Neuronal stem cell (in vitro differentiated cells): ENCODE measurements around the gene CLTCL1.

Experiments
- DNase-seq: peaks from one replicate; pipeline ENCODE4 v3.0.0-alpha.2; 2013; ENCODE audit warnings: low spot score
- H2AFZ ChIP-seq: one replicate; pipeline ENCODE4 v1.6.1; 2013; ENCODE audit warnings: mild to moderate bottlenecking, low read length, inconsistent platforms
- H2AK5ac ChIP-seq: 2 replicates; pipeline ENCODE4 v1.6.1; 2013; ENCODE audit warnings: low read depth, mild to moderate bottlenecking, inconsistent platforms, low read length, moderate library complexity, mixed read lengths
- H2BK120ac ChIP-seq: 2 replicates; pipeline ENCODE4 v1.6.1; 2013; ENCODE audit warnings: low read depth, mild to moderate bottlenecking, inconsistent platforms, low read length, moderate library complexity, mixed read lengths
- H2BK12ac ChIP-seq: one replicate; pipeline ENCODE4 v1.6.1; 2013; ENCODE audit warnings: low read length, inconsistent platforms
- H2BK15ac ChIP-seq: 2 replicates; pipeline ENCODE4 v1.6.1; 2013; ENCODE audit warnings: mild to moderate bottlenecking, low read length, inconsistent platforms, mixed read lengths
- H2BK5ac ChIP-seq: one replicate; pipeline ENCODE4 v1.6.1; 2013; ENCODE audit warnings: inconsistent platforms, mild to moderate bottlenecking, low read length, moderate library complexity
- H3K14ac ChIP-seq: one replicate; pipeline ENCODE4 v1.6.1; 2013; ENCODE audit warnings: low read length, inconsistent platforms
- H3K18ac ChIP-seq: 2 replicates; pipeline ENCODE4 v1.6.1; 2013; ENCODE audit warnings: low read length, inconsistent platforms
- H3K23ac ChIP-seq: 2 replicates; pipeline ENCODE4 v1.6.1; 2013; ENCODE audit warnings: low read depth, mild to moderate bottlenecking, mixed read lengths, low read length, inconsistent platforms; ENCODE audit not compliant: poor library complexity
- H3K27ac ChIP-seq: replicated peaks from 3 replicates; pipeline ENCODE4 v1.5.1; 2013; ENCODE audit warnings: low read length, inconsistent platforms
- H3K27me3 ChIP-seq, 3 experiments: 2 replicates each; pipeline ENCODE4 v1.6.1; 2013; ENCODE audit warnings: low read length in 3 of 3, mild to moderate bottlenecking in 2 of 3, inconsistent platforms in 1 of 3, low read depth in 1 of 3, mixed read lengths in 1 of 3, moderate library complexity in 1 of 3; ENCODE audit not compliant: control insufficient read depth in 3 of 3, insufficient read depth in 3 of 3
- H3K36me3 ChIP-seq, 2 donors: replicated peaks in 1 of 2; 2 replicates each; pipeline ENCODE4 v1.6.1; 2013; ENCODE audit warnings: low read length in 2 of 2; ENCODE audit not compliant: control insufficient read depth in 2 of 2, insufficient read depth in 2 of 2
- H3K4ac ChIP-seq: 2 replicates; pipeline ENCODE4 v1.6.1; 2013; ENCODE audit warnings: inconsistent platforms, mild to moderate bottlenecking, low read length, moderate library complexity
- H3K4me1 ChIP-seq, 2 donors: 1 replicate in 1 of 2; 2 replicates in 1 of 2; pipeline ENCODE4 v1.6.1; 2013; ENCODE audit warnings: low read length in 2 of 2, low read depth in 1 of 2; ENCODE audit not compliant: control insufficient read depth in 2 of 2, insufficient read depth in 1 of 2
- H3K4me2 ChIP-seq: one replicate; pipeline ENCODE4 v1.6.1; 2013; ENCODE audit warnings: mild to moderate bottlenecking, low read length, inconsistent platforms; ENCODE audit not compliant: insufficient read depth, poor library complexity, severe bottlenecking
- H3K4me3 ChIP-seq, 2 donors: 2 replicates each; pipeline ENCODE4 v1.5.1; 2013; ENCODE audit warnings: low read length in 2 of 2, mild to moderate bottlenecking in 2 of 2, inconsistent platforms in 1 of 2, moderate library complexity in 1 of 2
- H3K79me1 ChIP-seq: one replicate; pipeline ENCODE4 v1.6.1; 2013; ENCODE audit warnings: low read depth, mild to moderate bottlenecking, inconsistent platforms, low read length, moderate library complexity
- H3K9ac ChIP-seq: one replicate; pipeline ENCODE4 v1.6.1; 2013; ENCODE audit warnings: mild to moderate bottlenecking, low read depth, low read length, inconsistent platforms; ENCODE audit not compliant: poor library complexity
- H3K9me3 ChIP-seq, 2 donors: replicated peaks in 1 of 2; 2 replicates each; pipeline versions ENCODE3 to v1.6.1; 2013; ENCODE audit warnings: low read length in 2 of 2, mild to moderate bottlenecking in 2 of 2, inconsistent platforms in 1 of 2, low read depth in 1 of 2, mixed read lengths in 1 of 2, moderate library complexity in 1 of 2; ENCODE audit not compliant: control insufficient read depth in 2 of 2, insufficient read depth in 1 of 2
- H4K8ac ChIP-seq: one replicate; pipeline ENCODE4 v1.6.1; 2013; ENCODE audit warnings: low read depth, mild to moderate bottlenecking, inconsistent platforms, low read length, moderate library complexity
- H4K91ac ChIP-seq: one replicate; pipeline ENCODE4 v1.6.1; 2013; ENCODE audit warnings: low read length, low read depth, mild to moderate bottlenecking, inconsistent platforms; ENCODE audit not compliant: poor library complexity
- WGBS, 2 donors: extraction: QIAGEN DNeasy Blood & Tissue Kit; methylation state at CpG; one replicate each; pipeline ENCODE4 v1.1.7; 2013; ENCODE audit warnings: missing lambda C conversion rate in 2 of 2, mixed read lengths in 1 of 2; ENCODE audit not compliant: insufficient read length in 2 of 2, insufficient replicate concordance in 1 of 2; ENCODE audit errors: extremely low coverage in 2 of 2; 5-methylcytosine and 5-hydroxymethylcytosine counted together

Gene CLTCL1

DNA sequence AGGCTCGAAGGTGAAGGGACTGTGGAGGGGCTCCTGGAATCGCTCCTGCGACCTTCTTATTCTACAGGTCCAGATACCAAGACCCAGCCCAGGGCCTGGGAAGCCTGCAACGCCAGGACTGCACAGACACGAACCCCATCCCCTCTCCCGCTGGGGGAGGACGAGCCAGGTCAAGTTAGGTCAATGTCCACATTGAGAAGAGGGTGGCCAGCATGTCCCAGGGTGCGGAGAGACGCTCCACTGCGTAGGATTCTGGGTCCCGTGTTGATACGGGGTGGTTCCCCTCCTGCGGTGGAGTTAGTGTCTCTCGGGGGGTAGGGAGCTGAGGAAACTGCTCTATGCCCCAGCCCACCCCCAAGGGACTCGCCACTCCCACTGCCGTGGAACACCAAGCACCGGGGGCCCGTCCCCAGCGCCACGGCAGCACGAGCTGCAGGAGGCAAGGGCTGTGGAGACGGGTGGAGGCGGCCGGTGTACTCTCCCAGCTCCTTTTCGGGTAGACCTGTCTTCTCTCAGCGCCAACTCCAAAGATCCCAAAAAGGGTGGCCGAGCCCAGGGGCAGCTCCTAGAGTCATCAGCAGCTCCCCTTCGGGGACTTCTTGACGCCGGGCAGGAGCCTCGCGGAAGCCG is 143.0 kb downstream of the CLTCL1 start:
- no CpG with 5 or more reads among the region's 33 CpGs for WGBS, 2 donors
- peaks cover 3 to 4% of the 10 kb centered on the region in 2 donors for H3K4me1 ChIP-seq
- no peak overlapping the region for H2BK5ac ChIP-seq
- H2BK15ac ChIP-seq, result no peak overlapping the region
- DNase-seq, result no peak
- no peak overlapping the region for H3K18ac ChIP-seq
- H3K4me2 ChIP-seq, result no peak overlapping the region
- no peak overlapping the region for H3K4me3 ChIP-seq
- no peak overlapping the region for H2BK12ac ChIP-seq
- peak overlapping the region; percentile 98 for H3K23ac ChIP-seq
- H2AFZ ChIP-seq, result peak overlapping the region; percentile 74
- no peak overlapping the region for H2BK120ac ChIP-seq
- peaks cover 39 to 72% (median 71%) of the 10 kb centered on the region in 3 experiments for H3K27me3 ChIP-seq
- H4K8ac ChIP-seq, result no peak overlapping the region
- H3K79me1 ChIP-seq, result peaks cover 3% of the 10 kb centered on the region
- H2AK5ac ChIP-seq, result no peak overlapping the region
- peaks cover 8 to 9% of the 10 kb centered on the region in 2 donors for H3K9me3 ChIP-seq
- no peaks in the 10 kb centered on the region for H3K36me3 ChIP-seq
- no peak overlapping the region for H3K27ac ChIP-seq
- H4K91ac ChIP-seq, result no peak overlapping the region
- H3K4ac ChIP-seq, result no peak overlapping the region
- peak overlapping the region; percentile 63 for H3K14ac ChIP-seq
- peak overlapping the region; percentile 60 for H3K9ac ChIP-seq

DNA sequence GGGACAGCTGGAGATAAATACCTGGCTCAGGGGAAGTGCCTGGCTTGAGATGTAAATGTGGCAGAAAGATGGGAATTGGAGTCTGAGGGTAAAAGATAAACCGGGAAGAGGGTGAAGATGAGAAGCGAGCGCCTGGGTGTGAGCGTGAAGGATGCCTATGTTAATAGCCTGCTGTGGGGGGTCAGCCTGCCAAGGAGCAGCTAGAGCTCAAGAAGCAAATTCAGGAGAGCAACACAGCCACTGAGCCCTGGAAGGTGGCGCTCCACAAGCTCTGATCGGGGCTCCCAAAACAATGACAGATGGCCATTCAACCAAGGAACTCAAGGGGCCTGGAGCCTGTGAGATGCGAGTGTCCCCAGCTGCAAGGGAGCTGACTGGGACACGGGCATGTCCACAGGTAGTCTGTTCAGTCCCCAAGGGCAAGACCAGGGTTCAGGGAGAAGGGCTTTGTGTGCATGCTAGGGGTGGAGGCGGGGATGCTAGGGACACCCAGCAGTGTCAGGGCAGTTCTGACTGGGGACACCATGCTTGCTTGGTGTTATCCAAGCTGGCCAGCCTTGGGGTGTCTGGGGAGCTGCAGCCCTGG is 144.2 kb downstream of the CLTCL1 start:
- H2AK5ac ChIP-seq, result no peak overlapping the region
- no peak overlapping the region for H2BK120ac ChIP-seq
- no peak overlapping the region for H4K8ac ChIP-seq
- H4K91ac ChIP-seq, result no peak overlapping the region
- peaks cover 4 to 5% of the 10 kb centered on the region in 2 donors for H3K36me3 ChIP-seq
- H3K23ac ChIP-seq, result no peak overlapping the region
- H3K4ac ChIP-seq, result no peak overlapping the region
- H3K79me1 ChIP-seq, result peaks cover 3% of the 10 kb centered on the region
- H3K4me2 ChIP-seq, result no peak overlapping the region
- H3K4me1 ChIP-seq, result peaks cover 3 to 4% of the 10 kb centered on the region in 2 donors
- no peak overlapping the region for H3K18ac ChIP-seq
- peaks cover 39 to 63% (median 62%) of the 10 kb centered on the region in 3 experiments for H3K27me3 ChIP-seq
- no peak for DNase-seq
- no peak overlapping the region for H2AFZ ChIP-seq
- no peak overlapping the region for H3K14ac ChIP-seq
- H3K9ac ChIP-seq, result no peak overlapping the region
- H2BK15ac ChIP-seq, result peak overlapping the region; percentile 10
- H3K9me3 ChIP-seq, result peaks cover 8 to 9% of the 10 kb centered on the region in 2 donors
- peak overlapping the region in 1 of 2 donors; percentile 16 for H3K4me3 ChIP-seq
- no peak overlapping the region for H3K27ac ChIP-seq
- H2BK12ac ChIP-seq, result no peak overlapping the region
- no CpG with 5 or more reads among the region's 9 CpGs for WGBS, 2 donors
- H2BK5ac ChIP-seq, result no peak overlapping the region

DNA sequence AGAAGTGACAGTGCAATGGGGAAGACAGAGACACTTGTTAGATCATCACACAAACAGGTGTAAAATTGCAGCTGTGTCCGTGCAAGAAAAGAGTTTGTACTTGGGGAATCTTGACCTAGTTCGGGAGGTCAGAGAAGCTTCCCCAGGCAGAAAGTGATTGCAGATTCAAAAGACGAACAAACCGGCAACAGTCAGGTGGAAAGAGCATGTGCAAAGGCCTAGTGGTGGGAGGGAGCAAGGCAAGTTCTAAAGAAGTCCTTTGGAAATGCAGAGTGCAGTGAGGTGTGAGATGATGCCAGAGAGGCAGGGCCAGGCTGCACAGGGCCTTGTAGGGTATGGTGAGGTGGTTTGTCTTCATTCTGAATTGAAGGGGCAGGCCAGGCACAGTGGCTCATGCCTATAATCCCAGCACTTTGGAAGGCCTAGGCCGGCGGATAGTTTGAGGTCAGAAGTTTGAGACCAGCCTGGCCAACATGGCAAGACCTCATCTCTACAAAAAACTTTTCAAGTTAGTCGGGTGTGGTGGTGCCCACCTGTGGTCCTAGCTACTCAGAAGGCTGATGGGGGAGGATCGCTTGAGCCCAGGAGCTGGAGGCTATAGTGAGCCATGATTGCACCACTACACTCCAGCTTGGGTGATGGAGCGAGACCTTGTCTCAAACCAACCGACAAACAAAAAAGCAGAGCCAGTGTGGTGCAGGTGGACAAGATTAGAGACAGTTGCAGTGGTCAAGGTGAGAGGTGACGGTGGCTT is 145.1 kb downstream of the CLTCL1 start:
- Histone ChIP-seq H3K36me3 (peaks cover 10 to 14% of the 10 kb centered on the region in 2 donors), H3K4me1 (peaks cover 3 to 4% of the 10 kb centered on the region in 2 donors), H3K4me2 (no peak overlapping the region), H3K23ac (no peak overlapping the region), H4K8ac (no peak overlapping the region), H3K14ac (no peak overlapping the region), H3K27me3 (peaks cover 32 to 54% (median 53%) of the 10 kb centered on the region in 3 experiments), H3K4ac (no peak overlapping the region), H3K18ac (no peak overlapping the region), H3K4me3 (no peak overlapping the region), H3K9me3 (peaks cover 4% of the 10 kb centered on the region in 2 donors), H2AK5ac (no peak overlapping the region), H2BK120ac (no peak overlapping the region), H2BK15ac (no peak overlapping the region), H4K91ac (no peak overlapping the region), H3K27ac (no peak overlapping the region), H2BK12ac (no peak overlapping the region), H2BK5ac (no peak overlapping the region), H3K9ac (no peak overlapping the region), H3K79me1 (peaks cover 3% of the 10 kb centered on the region), H2AFZ (no peak overlapping the region)
- no CpG with 5 or more reads among the region's 11 CpGs for WGBS, 2 donors
- DNase-seq, result no peak

DNA sequence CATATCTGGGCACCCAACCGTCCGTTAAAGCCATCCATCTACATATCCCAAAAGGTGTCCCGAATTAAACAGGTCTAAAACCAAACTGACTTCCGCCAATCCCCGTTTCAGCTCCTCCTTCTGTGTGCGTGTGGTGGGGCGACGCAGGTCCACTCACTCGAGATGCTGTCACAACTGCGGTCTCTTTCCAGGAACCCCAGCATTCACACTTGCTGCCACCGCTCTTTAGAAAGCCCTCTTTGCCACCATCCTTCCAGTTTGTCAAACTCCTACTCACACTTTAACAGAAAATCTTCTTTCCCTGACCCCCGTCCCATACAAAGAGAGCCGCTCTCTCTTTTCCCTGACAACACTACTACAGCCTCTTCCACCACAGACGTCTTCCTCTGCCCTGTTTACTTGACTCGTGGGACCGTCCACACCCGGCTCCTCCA is 147.5 kb downstream of the CLTCL1 start:
- no CpG with 5 or more reads among the region's 17 CpGs for WGBS, 2 donors
- H4K91ac ChIP-seq, result no peak overlapping the region
- H3K9ac ChIP-seq, result peak overlapping the region; percentile 98
- peaks cover 0 to 2% of the 10 kb centered on the region in 2 donors for H3K9me3 ChIP-seq
- peak overlapping the region; percentile 73 to 97 for H3K4me3 ChIP-seq
- no peak for DNase-seq
- peak overlapping the region; percentile 70 for H4K8ac ChIP-seq
- H3K18ac ChIP-seq, result peak overlapping the region; percentile 96
- H3K27ac ChIP-seq, result no peak overlapping the region
- no peak overlapping the region for H2BK15ac ChIP-seq
- peaks cover 3 to 4% of the 10 kb centered on the region in 2 donors for H3K4me1 ChIP-seq
- peaks cover 3% of the 10 kb centered on the region for H3K79me1 ChIP-seq
- H3K4ac ChIP-seq, result no peak overlapping the region
- no peak overlapping the region for H3K14ac ChIP-seq
- H2AFZ ChIP-seq, result peak overlapping the region; percentile 85
- peak overlapping the region; percentile 99 for H3K23ac ChIP-seq
- peak overlapping the region; percentile 80 for H3K4me2 ChIP-seq
- H3K27me3 ChIP-seq, result peaks cover 9 to 33% (median 30%) of the 10 kb centered on the region in 3 experiments
- no peak overlapping the region for H2BK120ac ChIP-seq
- H2BK5ac ChIP-seq, result no peak overlapping the region
- H2AK5ac ChIP-seq, result peak overlapping the region; percentile 73
- H2BK12ac ChIP-seq, result no peak overlapping the region
- peaks cover 31 to 38% of the 10 kb centered on the region in 2 donors for H3K36me3 ChIP-seq
